Mesenchymal stem cell (in vitro differentiated cells and primary cell): ENCODE data around the gene DPCD.

Experiments used
- DNase-seq: peaks from one replicate; pipeline ENCODE4 v3.0.0-alpha.2; 2013
- H2AFZ ChIP-seq: one replicate; pipeline ENCODE4 v1.6.1; 2013; ENCODE audit warnings: low read depth, mild to moderate bottlenecking, control low read depth, inconsistent platforms, low read length, moderate library complexity
- H2AK5ac ChIP-seq: 2 replicates; pipeline ENCODE4 v1.6.1; 2013; ENCODE audit warnings: low read length, moderate library complexity, mild to moderate bottlenecking, inconsistent platforms; ENCODE audit not compliant: severe bottlenecking
- H2BK120ac ChIP-seq: one replicate; pipeline ENCODE4 v1.6.1; 2013; ENCODE audit warnings: low read depth, mild to moderate bottlenecking, inconsistent platforms, low read length, moderate library complexity
- H2BK12ac ChIP-seq, 2 experiments: one replicate each; pipeline ENCODE4 v1.6.1; 2013; ENCODE audit warnings: inconsistent platforms in 2 of 2, low read length in 2 of 2, mild to moderate bottlenecking in 2 of 2, moderate library complexity in 2 of 2, control low read depth in 1 of 2
- H2BK15ac ChIP-seq: one replicate; pipeline ENCODE4 v1.6.1; 2013; ENCODE audit warnings: mild to moderate bottlenecking, low read depth, inconsistent platforms; ENCODE audit not compliant: poor library complexity, severe bottlenecking
- H2BK5ac ChIP-seq: 2 replicates; pipeline ENCODE4 v1.6.1; 2013; ENCODE audit warnings: low read depth, mild to moderate bottlenecking, low read length, control low read depth, inconsistent platforms; ENCODE audit not compliant: poor library complexity, severe bottlenecking
- H3K14ac ChIP-seq, 2 experiments: one replicate each; pipeline ENCODE4 v1.6.1; 2013; ENCODE audit warnings: inconsistent platforms in 2 of 2, low read length in 2 of 2, control low read depth in 1 of 2, mild to moderate bottlenecking in 1 of 2, moderate library complexity in 1 of 2
- H3K18ac ChIP-seq, 2 experiments: one replicate each; pipeline ENCODE4 v1.6.1; 2013; ENCODE audit warnings: inconsistent platforms in 2 of 2, low read length in 2 of 2, control low read depth in 1 of 2, low read depth in 1 of 2, mild to moderate bottlenecking in 1 of 2
- H3K23ac ChIP-seq, 2 experiments: one replicate each; pipeline ENCODE4 v1.6.1; 2013; ENCODE audit warnings: inconsistent platforms in 2 of 2, low read length in 2 of 2, mild to moderate bottlenecking in 2 of 2, moderate library complexity in 2 of 2, control low read depth in 1 of 2
- H3K27ac ChIP-seq: 2 replicates; pipeline ENCODE4 v1.5.1; 2013; ENCODE audit warnings: mild to moderate bottlenecking, moderate library complexity, low read length, control low read depth, inconsistent platforms; ENCODE audit not compliant: poor library complexity, severe bottlenecking
- H3K27me3 ChIP-seq, 2 experiments: 2 replicates each; pipeline versions ENCODE4 v1.6.1 to v1.7.0; 2013; ENCODE audit warnings: low read length in 2 of 2, mild to moderate bottlenecking in 2 of 2, moderate library complexity in 2 of 2, control low read depth in 1 of 2, inconsistent platforms in 1 of 2; ENCODE audit not compliant: control insufficient read depth in 1 of 2, insufficient read depth in 1 of 2
- H3K36me3 ChIP-seq, 2 experiments: 2 replicates each; pipeline versions ENCODE4 v1.6.1 to v1.7.0; 2013; ENCODE audit warnings: low read length in 2 of 2, control low read depth in 1 of 2, inconsistent platforms in 1 of 2, low read depth in 1 of 2, mild to moderate bottlenecking in 1 of 2; ENCODE audit not compliant: insufficient read depth in 2 of 2, control insufficient read depth in 1 of 2
- H3K4ac ChIP-seq, 2 experiments: one replicate each; pipeline ENCODE4 v1.6.1; 2013; ENCODE audit warnings: inconsistent platforms in 2 of 2, low read length in 2 of 2, mild to moderate bottlenecking in 2 of 2, moderate library complexity in 2 of 2, control low read depth in 1 of 2, low read depth in 1 of 2
- H3K4me1 ChIP-seq: 2 replicates; pipeline ENCODE4 v1.6.1; 2013; ENCODE audit warnings: low read depth, low read length, control low read depth; ENCODE audit not compliant: control insufficient read depth, insufficient read depth
- H3K4me2 ChIP-seq: 2 replicates; pipeline ENCODE4 v1.6.1; 2013; ENCODE audit warnings: low read length, mild to moderate bottlenecking, inconsistent platforms; ENCODE audit not compliant: poor library complexity, severe bottlenecking
- H3K4me3 ChIP-seq, 2 experiments: 2 replicates each; pipeline versions ENCODE4 v1.5.1 to v1.7.0; 2013; ENCODE audit warnings: low read length in 2 of 2, mild to moderate bottlenecking in 2 of 2, control low read depth in 1 of 2, low read depth in 1 of 2; ENCODE audit not compliant: insufficient read depth in 1 of 2
- H3K79me1 ChIP-seq: replicated peaks from 2 replicates; pipeline ENCODE4 v1.6.1; 2013; ENCODE audit warnings: mild to moderate bottlenecking, control low read depth, low read length, inconsistent platforms; ENCODE audit not compliant: poor library complexity, severe bottlenecking
- H3K9ac ChIP-seq: 2 replicates; pipeline ENCODE4 v1.7.0; 2013; ENCODE audit warnings: mild to moderate bottlenecking, low read length, moderate library complexity
- H3K9me3 ChIP-seq: 2 replicates; pipeline ENCODE4 v1.7.0; 2013; ENCODE audit warnings: mild to moderate bottlenecking, low read length; ENCODE audit not compliant: control insufficient read depth
- H4K8ac ChIP-seq: one replicate; pipeline ENCODE4 v1.6.1; 2013; ENCODE audit warnings: inconsistent platforms, mild to moderate bottlenecking, low read length, moderate library complexity
- H4K91ac ChIP-seq: one replicate; pipeline ENCODE4 v1.6.1; 2013; ENCODE audit warnings: mild to moderate bottlenecking, low read length, inconsistent platforms
- WGBS: methylation state at CpG from one replicate; pipeline ENCODE4 v1.1.7; 2013; ENCODE audit warnings: mixed read lengths; 5-methylcytosine and 5-hydroxymethylcytosine counted together

Gene DPCD

GRCh38 chr10:101639141-101639900 lies 51.2 kb downstream of the DPCD start:
- no peak overlapping the region for H2BK12ac ChIP-seq

GRCh38 chr10:101643546-101643945 lies 55.4 kb downstream of the DPCD start:
- H3K4me2 ChIP-seq, result no peak overlapping the region
- H4K91ac ChIP-seq, result no peak overlapping the region
- H3K18ac ChIP-seq, result no peak overlapping the region
- H4K8ac ChIP-seq, result no peak overlapping the region
- H3K9ac ChIP-seq, result no peak overlapping the region
- no peak overlapping the region for H3K27ac ChIP-seq
- no peak overlapping the region for H3K14ac ChIP-seq
- no peak overlapping the region for H2BK120ac ChIP-seq
- no peak for DNase-seq
- no peak overlapping the region for H3K4me3 ChIP-seq
- H3K36me3 ChIP-seq, result peaks cover 25 to 43% of the 10 kb centered on the region in 2 experiments
- no peak overlapping the region for H2AK5ac ChIP-seq
- H2AFZ ChIP-seq, result no peak overlapping the region
- H3K4me1 ChIP-seq, result no peaks in the 10 kb centered on the region
- no peak overlapping the region for H2BK5ac ChIP-seq
- 97% methylated on average over 1 of the region's 3 CpGs for WGBS
- no peak overlapping the region for H2BK12ac ChIP-seq
- H2BK15ac ChIP-seq, result no peak overlapping the region
- H3K23ac ChIP-seq, result no peak overlapping the region
- H3K9me3 ChIP-seq, result no peaks in the 10 kb centered on the region
- no peaks in the 10 kb centered on the region for H3K27me3 ChIP-seq
- no peak overlapping the region for H3K4ac ChIP-seq
- H3K79me1 ChIP-seq, result peaks cover 39% of the 10 kb centered on the region

More at GRCh38 chr10:101639141-101639900, 51.2 kb downstream of the DPCD start:
- Histone ChIP-seq H2BK120ac (no peak overlapping the region), H3K14ac (no peak overlapping the region), H3K18ac (no peak overlapping the region), H2BK15ac (no peak overlapping the region), H4K8ac (no peak overlapping the region), H2AK5ac (no peak overlapping the region), H3K4ac (no peak overlapping the region), H3K79me1 (peaks cover 29% of the 10 kb centered on the region), H3K4me1 (no peaks in the 10 kb centered on the region), H2AFZ (no peak overlapping the region), H2BK5ac (no peak overlapping the region), H3K23ac (no peak overlapping the region), H3K27me3 (no peaks in the 10 kb centered on the region), H3K9ac (no peak overlapping the region), H3K4me3 (no peak overlapping the region), H3K27ac (no peak overlapping the region), H4K91ac (no peak overlapping the region), H3K4me2 (no peak overlapping the region), H3K9me3 (no peaks in the 10 kb centered on the region), H3K36me3 (peaks cover 17 to 34% of the 10 kb centered on the region in 2 experiments)
- 100% methylated on average over 2 of the region's 2 CpGs for WGBS
- DNase-seq, result no peak

- Histone ChIP-seq H3K4me3 (no peak overlapping the region), H3K36me3 (peaks cover 25 to 42% of the 10 kb centered on the region in 2 experiments), H3K23ac (no peak overlapping the region), H2BK120ac (no peak overlapping the region), H3K27me3 (no peaks in the 10 kb centered on the region), H4K91ac (no peak overlapping the region), H2AFZ (no peak overlapping the region), H3K4me1 (no peaks in the 10 kb centered on the region), H3K14ac (no peak overlapping the region), H2AK5ac (no peak overlapping the region), H4K8ac (no peak overlapping the region), H2BK12ac (no peak overlapping the region), H2BK15ac (no peak overlapping the region), H3K9ac (no peak overlapping the region), H3K18ac (no peak overlapping the region), H3K4ac (no peak overlapping the region), H3K4me2 (no peak overlapping the region), H2BK5ac (no peak overlapping the region), H3K27ac (no peak overlapping the region), H3K9me3 (no peaks in the 10 kb centered on the region), H3K79me1 (peaks cover 36% of the 10 kb centered on the region)
- DNase-seq, result no peak
- WGBS, result 65% methylated on average over 3 of the region's 3 CpGs
Observed at GRCh38 chr10:101644002-101644401, 55.9 kb downstream of the DPCD start.

- Histone ChIP-seq H3K27me3 (no peaks in the 10 kb centered on the region), H3K4ac (no peak overlapping the region), H2AK5ac (no peak overlapping the region), H2AFZ (no peak overlapping the region), H3K14ac (no peak overlapping the region), H3K4me2 (no peak overlapping the region), H3K4me3 (no peak overlapping the region), H3K9me3 (no peaks in the 10 kb centered on the region), H3K9ac (no peak overlapping the region), H4K8ac (no peak overlapping the region), H2BK12ac (no peak overlapping the region), H3K36me3 (peaks cover 31 to 36% of the 10 kb centered on the region in 2 experiments), H3K23ac (no peak overlapping the region), H2BK5ac (no peak overlapping the region), H2BK15ac (no peak overlapping the region), H3K18ac (no peak overlapping the region), H3K27ac (no peak overlapping the region), H4K91ac (no peak overlapping the region), H3K4me1 (no peaks in the 10 kb centered on the region), H3K79me1 (peaks cover 31% of the 10 kb centered on the region), H2BK120ac (no peak overlapping the region)
- no peak for DNase-seq
- WGBS, result 75% methylated on average over 1 of the region's 1 CpG
Observed at GRCh38 chr10:101645659-101646058, 57.5 kb downstream of the DPCD start.
